Activated CD4-positive, alpha-beta T cell treated with anti-CD3 and anti-CD28 coated beads, Interleukin-2, amount 10 ng/mL, durations not matched to agents 24 days and 14 days (primary cell): ENCODE results near the gene RHOF. TPM values are rescaled to one million over a fixed set of nuclear protein-coding genes. Genes with fewer than 3 reads are reported as not detected.
"Not testable (repeated sequence)": the region's sequence is repeated elsewhere in the genome, so short reads cannot be mapped to it uniquely, and the experiment has no call there.

Experiments used
- DNase-seq: peaks from one replicate; pipeline ENCODE4 v3.0.0; 2022
- H3K27ac Mint-ChIP-seq: one replicate; pipeline ENCODE4 v1.8.0; 2022; ENCODE audit warnings: mild to moderate bottlenecking, mixed read lengths
- H3K27me3 Mint-ChIP-seq: one replicate; pipeline ENCODE4 v1.8.0; 2022; ENCODE audit warnings: mixed read lengths
- H3K36me3 Mint-ChIP-seq: one replicate; pipeline ENCODE4 v1.8.0; 2022; ENCODE audit warnings: low read depth, mild to moderate bottlenecking, mixed read lengths
- H3K4me1 Mint-ChIP-seq: one replicate; pipeline ENCODE4 v1.8.0; 2021; ENCODE audit warnings: mixed read lengths
- H3K4me3 Mint-ChIP-seq: one replicate; pipeline ENCODE4 v1.8.0; 2022; ENCODE audit warnings: mild to moderate bottlenecking, moderate library complexity, mixed read lengths
- H3K9me3 Mint-ChIP-seq: one replicate; pipeline ENCODE4 v1.8.0; 2021; ENCODE audit warnings: mixed read lengths
- intact Hi-C: fragments of 100-400 bp; cut with micrococcal nuclease; formaldehyde crosslinking; loops from one replicate; pipeline ENCODE4 v1.15.1; 2023
- total RNA-seq: library from RNA; stranded (reverse); gene quantifications from 2 replicates; pipeline ENCODE4 v1.2.3, GENCODE V29; 2022

RHOF gene
- total RNA-seq, 1 donor from 2014 or later = 114 TPM

DNA sequence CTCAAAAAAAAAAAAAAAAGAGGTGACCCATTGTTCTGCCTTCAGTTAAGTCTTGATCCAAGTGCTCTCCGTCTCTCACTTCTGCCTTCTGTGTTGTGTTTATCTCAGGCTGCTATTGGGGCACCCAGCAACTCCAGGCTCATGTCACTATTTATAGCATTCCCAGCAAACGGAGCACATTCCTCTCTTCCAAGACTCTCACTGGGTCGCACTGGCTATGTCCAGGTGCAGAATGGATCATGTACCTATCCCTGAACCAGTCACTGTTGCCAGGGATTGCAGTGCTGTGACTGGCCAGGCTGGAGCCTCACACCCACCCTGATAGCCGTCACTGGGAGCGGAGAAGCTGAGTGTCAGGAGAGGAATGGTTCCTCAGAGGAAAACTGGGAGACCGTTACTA is 31.2 kb downstream of the RHOF start:
- no peak overlapping the region for H3K27ac Mint-ChIP-seq
- H3K9me3 Mint-ChIP-seq = no peaks in the 10 kb centered on the region
- H3K27me3 Mint-ChIP-seq = no peaks in the 10 kb centered on the region
- no peak for DNase-seq
- H3K4me1 Mint-ChIP-seq = no peaks in the 10 kb centered on the region
- H3K36me3 Mint-ChIP-seq = peaks cover 5% of the 10 kb centered on the region
- intact Hi-C loops = no loop called here
- no peak overlapping the region for H3K4me3 Mint-ChIP-seq

- H3K36me3 Mint-ChIP-seq, H3K9me3 Mint-ChIP-seq, H3K4me3 Mint-ChIP-seq, H3K27me3 Mint-ChIP-seq, intact Hi-C loops, H3K27ac Mint-ChIP-seq, DNase-seq, H3K4me1 Mint-ChIP-seq: not testable (repeated sequence)
These were observed 35.0 kb downstream of the RHOF start for GRCh38 chr12:121758536-121758935.

- Mint-ChIP-seq H3K27ac (no peak overlapping the region), H3K36me3 (peaks cover 13% of the 10 kb centered on the region)
- intact Hi-C loops = no loop called here
These were observed 37.9 kb downstream of the RHOF start for GRCh38 chr12:121755591-121755990.

GRCh38 chr12:121754836-121755235 is 38.7 kb downstream of the RHOF start:
- Mint-ChIP-seq H3K4me1 (peaks cover 13% of the 10 kb centered on the region), H3K4me3 (no peak overlapping the region), H3K36me3 (peaks cover 17% of the 10 kb centered on the region), H3K9me3 (peaks cover 3% of the 10 kb centered on the region), H3K27me3 (no peaks in the 10 kb centered on the region), H3K27ac (no peak overlapping the region)
- no peak for DNase-seq
- intact Hi-C loops = no loop called here

More at GRCh38 chr12:121755591-121755990, 37.9 kb downstream of the RHOF start:
- no peaks in the 10 kb centered on the region for H3K27me3 Mint-ChIP-seq
- no peak overlapping the region for H3K4me3 Mint-ChIP-seq
- peaks cover 11% of the 10 kb centered on the region for H3K4me1 Mint-ChIP-seq
- H3K9me3 Mint-ChIP-seq = peaks cover 3% of the 10 kb centered on the region
- DNase-seq = no peak

GRCh38 chr12:121753844-121754264 is 39.6 kb downstream of the RHOF start:
- peaks cover 23% of the 10 kb centered on the region for H3K36me3 Mint-ChIP-seq
- no peak overlapping the region for H3K4me3 Mint-ChIP-seq
- peaks cover 14% of the 10 kb centered on the region for H3K4me1 Mint-ChIP-seq

GRCh38 chr12:121751749-121752351 is 41.6 kb downstream of the RHOF start:
- peak overlapping the region; percentile 62 for H3K27ac Mint-ChIP-seq
- no peak overlapping the region for H3K4me3 Mint-ChIP-seq
- intact Hi-C loops = no loop called here
- H3K9me3 Mint-ChIP-seq = peaks cover 3% of the 10 kb centered on the region
- peaks cover 27% of the 10 kb centered on the region for H3K36me3 Mint-ChIP-seq
- DNase-seq = no peak
- H3K27me3 Mint-ChIP-seq = no peaks in the 10 kb centered on the region
- H3K4me1 Mint-ChIP-seq = peaks cover 16% of the 10 kb centered on the region

More at GRCh38 chr12:121753844-121754264, 39.6 kb downstream of the RHOF start:
- DNase-seq = no peak
- intact Hi-C loops = no loop called here
- Mint-ChIP-seq H3K27me3 (no peaks in the 10 kb centered on the region), H3K27ac (no peak overlapping the region), H3K9me3 (peaks cover 3% of the 10 kb centered on the region)

DNA sequence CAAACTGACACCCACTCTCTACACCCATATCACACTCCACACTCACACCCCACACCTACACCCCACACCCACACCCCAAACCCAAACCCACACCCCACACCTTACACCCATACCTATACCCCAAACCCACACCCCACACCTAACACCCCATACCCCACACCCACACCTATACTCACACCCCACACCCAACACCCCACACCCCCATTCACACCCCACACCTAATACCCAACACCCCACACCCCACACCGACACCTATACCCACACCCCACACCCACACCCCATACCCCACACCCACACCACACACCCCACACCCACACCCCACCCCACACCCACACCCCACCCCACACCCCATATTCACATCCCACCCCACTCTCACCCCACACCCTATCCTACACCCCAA is 42.5 kb downstream of the RHOF start:
- Mint-ChIP-seq H3K9me3 (peaks cover 3% of the 10 kb centered on the region), H3K4me3 (no peak overlapping the region), H3K27ac (no peak overlapping the region), H3K36me3 (peaks cover 24% of the 10 kb centered on the region), H3K4me1 (peaks cover 9% of the 10 kb centered on the region), H3K27me3 (no peaks in the 10 kb centered on the region)
- intact Hi-C loops = no loop called here
- DNase-seq = no peak

GRCh38 chr12:121750507-121750955 is 43.0 kb downstream of the RHOF start:
- no peaks in the 10 kb centered on the region for H3K27me3 Mint-ChIP-seq
- peaks cover 24% of the 10 kb centered on the region for H3K36me3 Mint-ChIP-seq
- H3K9me3 Mint-ChIP-seq = peaks cover 3% of the 10 kb centered on the region
- peaks cover 8% of the 10 kb centered on the region for H3K4me1 Mint-ChIP-seq
- no peak overlapping the region for H3K4me3 Mint-ChIP-seq
- no peak for DNase-seq
- intact Hi-C loops = no loop called here
- no peak overlapping the region for H3K27ac Mint-ChIP-seq

DNA sequence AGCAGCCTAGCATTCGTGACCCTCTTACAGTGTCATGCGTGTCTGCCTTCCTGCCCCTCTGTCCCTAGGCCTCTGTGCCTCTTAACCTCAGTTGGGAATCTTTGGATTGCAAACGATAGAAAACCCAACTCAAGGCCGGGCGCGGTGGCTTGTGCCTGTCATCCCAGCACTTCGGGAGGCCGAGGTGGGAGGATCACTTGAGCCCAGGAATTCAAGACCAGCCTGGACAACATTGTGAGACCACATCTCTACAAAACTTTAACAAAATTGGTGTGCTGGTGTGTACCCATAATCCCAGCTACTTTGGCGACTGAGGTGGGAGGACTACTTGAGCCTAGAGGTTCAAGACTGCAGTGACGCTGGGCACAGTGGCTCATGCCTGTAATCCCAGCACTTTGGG is 44.2 kb downstream of the RHOF start:
- intact Hi-C loops = no loop called here
- Mint-ChIP-seq H3K27ac (no peak overlapping the region), H3K36me3 (peaks cover 24% of the 10 kb centered on the region), H3K4me3 (no peak overlapping the region), H3K4me1 (peaks cover 8% of the 10 kb centered on the region), H3K27me3 (no peaks in the 10 kb centered on the region), H3K9me3 (peaks cover 3% of the 10 kb centered on the region)
- DNase-seq = no peak

- H3K9me3 Mint-ChIP-seq = peaks cover 3% of the 10 kb centered on the region
- H3K27ac Mint-ChIP-seq = peak overlapping the region; percentile 59
- peak; percentile 61 for DNase-seq
- H3K36me3 Mint-ChIP-seq = peaks cover 24% of the 10 kb centered on the region
- no peaks in the 10 kb centered on the region for H3K27me3 Mint-ChIP-seq
- intact Hi-C loops = no loop called here
- peaks cover 8% of the 10 kb centered on the region for H3K4me1 Mint-ChIP-seq
- H3K4me3 Mint-ChIP-seq = no peak overlapping the region
These were observed 44.8 kb downstream of the RHOF start for GRCh38 chr12:121748571-121749265.

GRCh38 chr12:121748218-121748570 is 45.3 kb downstream of the RHOF start:
- Mint-ChIP-seq H3K4me3 (no peak overlapping the region), H3K36me3 (peaks cover 24% of the 10 kb centered on the region), H3K27me3 (no peaks in the 10 kb centered on the region), H3K4me1 (peaks cover 8% of the 10 kb centered on the region), H3K9me3 (peaks cover 3% of the 10 kb centered on the region), H3K27ac (no peak overlapping the region)
- intact Hi-C loops = no loop called here
- DNase-seq = no peak

DNA sequence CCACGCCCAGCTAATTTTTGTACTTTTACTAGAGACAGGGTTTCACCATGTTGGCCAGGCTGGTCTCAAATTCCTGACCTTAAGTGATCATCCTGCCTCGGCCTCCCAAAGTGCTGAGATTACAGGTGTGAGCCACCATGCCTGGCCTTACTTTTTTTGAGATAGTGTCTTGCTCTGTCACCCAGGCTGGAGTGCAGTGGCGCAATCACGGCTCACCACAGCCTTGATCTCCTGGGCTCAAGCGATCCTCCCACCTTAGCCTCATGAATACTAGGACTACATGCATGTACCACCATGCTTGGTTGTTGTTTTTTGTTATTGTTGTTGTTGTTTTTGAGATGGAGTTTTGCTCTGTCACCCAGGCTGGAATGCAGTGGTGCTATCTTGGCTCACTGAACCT is 47.9 kb downstream of the RHOF start:
- DNase-seq, intact Hi-C loops, H3K27ac Mint-ChIP-seq, H3K9me3 Mint-ChIP-seq, H3K27me3 Mint-ChIP-seq, H3K4me1 Mint-ChIP-seq, H3K4me3 Mint-ChIP-seq: not testable (repeated sequence)
- H3K36me3 Mint-ChIP-seq = peaks cover 14% of the 10 kb centered on the region

- Mint-ChIP-seq H3K4me1 (no peaks in the 10 kb centered on the region), H3K9me3 (no peaks in the 10 kb centered on the region), H3K27me3 (no peaks in the 10 kb centered on the region), H3K36me3 (no peaks in the 10 kb centered on the region), H3K4me3 (no peak overlapping the region), H3K27ac (no peak overlapping the region)
- intact Hi-C loops = no loop called here
- DNase-seq = no peak
These were observed 51.7 kb downstream of the RHOF start for GRCh38 chr12:121741743-121742142.

GRCh38 chr12:121740847-121741246 is 52.6 kb downstream of the RHOF start:
- H3K27me3 Mint-ChIP-seq = no peaks in the 10 kb centered on the region
- intact Hi-C loops = no loop called here
- no peak overlapping the region for H3K4me3 Mint-ChIP-seq
- no peaks in the 10 kb centered on the region for H3K36me3 Mint-ChIP-seq
- no peak for DNase-seq
- H3K27ac Mint-ChIP-seq = no peak overlapping the region
- H3K9me3 Mint-ChIP-seq = no peaks in the 10 kb centered on the region
- H3K4me1 Mint-ChIP-seq = no peaks in the 10 kb centered on the region
